ENCODE measurements around the gene GLRX2.

GLRX2 gene

DNA sequence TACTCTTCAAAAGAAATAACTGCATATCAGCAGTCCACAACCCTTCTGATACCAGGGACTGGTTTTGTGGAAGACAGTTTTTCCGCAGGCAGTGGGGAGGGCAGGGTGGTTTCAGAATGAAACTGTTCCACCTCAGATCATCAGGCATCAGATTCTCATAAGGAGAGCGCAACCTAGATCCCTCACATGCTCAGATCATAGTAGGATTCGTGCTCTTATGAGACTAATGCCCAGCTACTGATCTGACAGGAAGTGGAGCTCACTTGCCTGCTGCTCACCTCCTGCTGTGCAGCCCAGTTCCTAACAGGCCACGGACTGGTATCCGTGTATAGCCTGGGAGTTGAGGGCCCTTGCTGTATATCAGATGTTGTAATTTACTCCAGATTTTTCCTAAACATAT, 34.3 kb downstream of the GLRX2 start:
- H3K27me3 ChIP-seq (ENCODE audit: control insufficient read depth in 3 of 3, insufficient read depth in 3 of 3, low read depth in 1 of 3, low read length in 3 of 3), result no peaks in the 10 kb centered on the region
- no peak overlapping the region for H3K23ac ChIP-seq (ENCODE audit: low read depth, low read length, poor library complexity)
- no peak for DNase-seq (ENCODE audit: low spot score)
- H2BK15ac ChIP-seq (ENCODE audit: low read length), result no peak overlapping the region
- no peak overlapping the region for H3K4me3 ChIP-seq (ENCODE audit: low read length in 2 of 2)
- H3K27ac ChIP-seq (replicated peaks; ENCODE audit: low read length), result no peak overlapping the region
- H2AK5ac ChIP-seq (ENCODE audit: low read depth, low read length), result no peak overlapping the region
- no peak overlapping the region for H3K4me2 ChIP-seq (ENCODE audit: insufficient read depth, low read length, poor library complexity, severe bottlenecking)
- H4K91ac ChIP-seq (ENCODE audit: low read depth, low read length, poor library complexity), result no peak overlapping the region
- no peak overlapping the region for H3K9ac ChIP-seq (ENCODE audit: low read depth, low read length, poor library complexity)
- no peak overlapping the region for H2BK120ac ChIP-seq (ENCODE audit: low read depth, low read length)
- H4K8ac ChIP-seq (ENCODE audit: low read depth, low read length), result no peak overlapping the region
- WGBS, 2 donors (ENCODE audit: extremely low coverage in 2 of 2, insufficient read length in 2 of 2, insufficient replicate concordance in 1 of 2), result no CpG with 5 or more reads among the region's 5 CpGs
- no peak overlapping the region for H3K4ac ChIP-seq (ENCODE audit: low read length)
- peaks cover 4 to 56% of the 10 kb centered on the region in 2 donors for H3K36me3 ChIP-seq (replicated peaks in 1 of 2; ENCODE audit: control insufficient read depth in 2 of 2, insufficient read depth in 2 of 2, low read length in 2 of 2)
- no peak overlapping the region for H2BK12ac ChIP-seq (ENCODE audit: low read length)
- no peak overlapping the region for H3K14ac ChIP-seq (ENCODE audit: low read length)
- H3K4me1 ChIP-seq (ENCODE audit: control insufficient read depth in 2 of 2, insufficient read depth in 1 of 2, low read depth in 1 of 2, low read length in 2 of 2), result peaks cover 0 to 3% of the 10 kb centered on the region in 2 donors
- no peaks in the 10 kb centered on the region for H3K9me3 ChIP-seq (replicated peaks in 1 of 2; ENCODE audit: control insufficient read depth in 2 of 2, insufficient read depth in 1 of 2, low read depth in 1 of 2, low read length in 2 of 2)
- H3K18ac ChIP-seq (ENCODE audit: low read length), result no peak overlapping the region
- H2AFZ ChIP-seq (ENCODE audit: low read length), result no peak overlapping the region
- peaks cover 5% of the 10 kb centered on the region for H3K79me1 ChIP-seq (ENCODE audit: low read depth, low read length)
- no peak overlapping the region for H2BK5ac ChIP-seq (ENCODE audit: low read length)

DNA sequence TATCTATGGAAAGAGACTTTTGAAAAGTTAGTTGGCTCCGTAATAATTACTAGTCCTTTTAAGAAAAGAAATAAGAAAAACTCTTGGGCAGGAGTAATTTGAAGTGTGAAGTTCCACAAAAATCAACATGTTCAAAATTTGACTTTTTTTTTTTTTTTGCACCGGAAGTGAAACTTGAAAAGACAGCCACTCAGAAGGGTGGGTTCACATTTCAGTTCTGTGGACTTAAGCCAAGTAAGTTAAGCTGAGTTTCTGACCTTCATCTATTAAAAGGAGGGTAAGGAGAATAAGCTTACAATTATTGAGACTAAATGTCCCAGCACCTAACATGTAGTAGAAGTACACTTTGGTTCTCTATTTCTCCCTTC, 34.8 kb downstream of the GLRX2 start:
- Histone ChIP-seq H3K27ac (replicated peaks; ENCODE audit: low read length) (no peak overlapping the region), H3K4me1 (ENCODE audit: control insufficient read depth in 2 of 2, insufficient read depth in 1 of 2, low read depth in 1 of 2, low read length in 2 of 2) (peaks cover 0 to 3% of the 10 kb centered on the region in 2 donors), H2AFZ (ENCODE audit: low read length) (no peak overlapping the region), H3K4ac (ENCODE audit: low read length) (no peak overlapping the region), H3K4me2 (ENCODE audit: insufficient read depth, low read length, poor library complexity, severe bottlenecking) (no peak overlapping the region), H2AK5ac (ENCODE audit: low read depth, low read length) (no peak overlapping the region), H3K14ac (ENCODE audit: low read length) (no peak overlapping the region), H3K79me1 (ENCODE audit: low read depth, low read length) (peaks cover 5% of the 10 kb centered on the region), H2BK15ac (ENCODE audit: low read length) (no peak overlapping the region), H3K27me3 (ENCODE audit: control insufficient read depth in 3 of 3, insufficient read depth in 3 of 3, low read depth in 1 of 3, low read length in 3 of 3) (no peaks in the 10 kb centered on the region), H2BK12ac (ENCODE audit: low read length) (no peak overlapping the region), H3K4me3 (ENCODE audit: low read length in 2 of 2) (no peak overlapping the region), H2BK120ac (ENCODE audit: low read depth, low read length) (no peak overlapping the region), H3K23ac (ENCODE audit: low read depth, low read length, poor library complexity) (no peak overlapping the region), H4K91ac (ENCODE audit: low read depth, low read length, poor library complexity) (no peak overlapping the region), H4K8ac (ENCODE audit: low read depth, low read length) (no peak overlapping the region), H2BK5ac (ENCODE audit: low read length) (no peak overlapping the region), H3K9ac (ENCODE audit: low read depth, low read length, poor library complexity) (no peak overlapping the region), H3K18ac (ENCODE audit: low read length) (no peak overlapping the region), H3K9me3 (replicated peaks in 1 of 2; ENCODE audit: control insufficient read depth in 2 of 2, insufficient read depth in 1 of 2, low read depth in 1 of 2, low read length in 2 of 2) (no peaks in the 10 kb centered on the region), H3K36me3 (replicated peaks in 1 of 2; ENCODE audit: control insufficient read depth in 2 of 2, insufficient read depth in 2 of 2, low read length in 2 of 2) (peaks cover 4 to 50% of the 10 kb centered on the region in 2 donors)
- no CpG with 5 or more reads among the region's 2 CpGs for WGBS, 2 donors (ENCODE audit: extremely low coverage in 2 of 2, insufficient read length in 2 of 2, insufficient replicate concordance in 1 of 2)
- no peak for DNase-seq (ENCODE audit: low spot score)

DNA sequence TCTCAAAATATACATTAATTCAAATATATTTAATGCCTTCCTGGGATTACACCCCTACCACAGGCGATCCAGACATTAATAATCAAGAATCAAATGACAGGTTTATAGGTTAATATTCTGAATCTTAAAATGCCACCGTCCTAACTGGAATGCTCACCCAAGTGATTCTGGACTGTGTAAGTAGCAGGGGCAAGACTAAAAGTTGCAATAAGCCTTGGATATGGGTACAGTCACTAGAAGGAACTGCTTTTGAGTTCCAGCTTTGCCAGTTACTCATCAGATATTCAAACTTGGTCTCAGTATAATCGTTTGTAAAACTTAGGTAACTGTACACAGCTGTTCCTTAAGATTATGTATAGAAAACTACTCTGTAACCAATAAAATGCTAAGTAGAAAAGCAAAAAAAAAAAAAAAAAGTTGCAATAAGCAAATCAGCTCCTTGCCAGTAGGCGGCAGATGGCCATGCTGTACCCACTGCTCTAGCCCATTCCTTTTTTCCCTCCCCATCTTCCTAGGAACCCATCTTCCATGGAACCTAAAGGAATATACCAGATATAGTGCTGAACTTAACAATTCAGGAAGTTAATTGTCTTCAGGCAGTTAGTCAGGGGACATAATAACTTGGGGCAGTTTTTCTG, 35.3 kb downstream of the GLRX2 start:
- H3K27me3 ChIP-seq (ENCODE audit: control insufficient read depth in 3 of 3, insufficient read depth in 3 of 3, low read depth in 1 of 3, low read length in 3 of 3), result no peaks in the 10 kb centered on the region
- H3K79me1 ChIP-seq (ENCODE audit: low read depth, low read length), result peaks cover 5% of the 10 kb centered on the region
- H3K36me3 ChIP-seq (replicated peaks in 1 of 2; ENCODE audit: control insufficient read depth in 2 of 2, insufficient read depth in 2 of 2, low read length in 2 of 2), result peaks cover 4 to 47% of the 10 kb centered on the region in 2 donors
- H3K9me3 ChIP-seq (replicated peaks in 1 of 2; ENCODE audit: control insufficient read depth in 2 of 2, insufficient read depth in 1 of 2, low read depth in 1 of 2, low read length in 2 of 2), result no peaks in the 10 kb centered on the region
- no peak overlapping the region for H4K91ac ChIP-seq (ENCODE audit: low read depth, low read length, poor library complexity)
- no peak overlapping the region for H3K4ac ChIP-seq (ENCODE audit: low read length)
- H3K23ac ChIP-seq (ENCODE audit: low read depth, low read length, poor library complexity), result no peak overlapping the region
- H3K18ac ChIP-seq (ENCODE audit: low read length), result no peak overlapping the region
- no peak overlapping the region for H2AK5ac ChIP-seq (ENCODE audit: low read depth, low read length)
- no peak overlapping the region for H2BK5ac ChIP-seq (ENCODE audit: low read length)
- H4K8ac ChIP-seq (ENCODE audit: low read depth, low read length), result no peak overlapping the region
- no peak overlapping the region for H3K9ac ChIP-seq (ENCODE audit: low read depth, low read length, poor library complexity)
- H2AFZ ChIP-seq (ENCODE audit: low read length), result no peak overlapping the region
- H2BK12ac ChIP-seq (ENCODE audit: low read length), result no peak overlapping the region
- WGBS, 2 donors (ENCODE audit: extremely low coverage in 2 of 2, insufficient read length in 2 of 2, insufficient replicate concordance in 1 of 2), result no CpG with 5 or more reads among the region's 4 CpGs
- DNase-seq (ENCODE audit: low spot score), result no peak
- H3K4me1 ChIP-seq (ENCODE audit: control insufficient read depth in 2 of 2, insufficient read depth in 1 of 2, low read depth in 1 of 2, low read length in 2 of 2), result peaks cover 0 to 3% of the 10 kb centered on the region in 2 donors
- H3K14ac ChIP-seq (ENCODE audit: low read length), result no peak overlapping the region
- no peak overlapping the region for H2BK120ac ChIP-seq (ENCODE audit: low read depth, low read length)
- no peak overlapping the region for H3K4me3 ChIP-seq (ENCODE audit: low read length in 2 of 2)
- H2BK15ac ChIP-seq (ENCODE audit: low read length), result no peak overlapping the region
- no peak overlapping the region for H3K27ac ChIP-seq (replicated peaks; ENCODE audit: low read length)
- no peak overlapping the region for H3K4me2 ChIP-seq (ENCODE audit: insufficient read depth, low read length, poor library complexity, severe bottlenecking)

DNA sequence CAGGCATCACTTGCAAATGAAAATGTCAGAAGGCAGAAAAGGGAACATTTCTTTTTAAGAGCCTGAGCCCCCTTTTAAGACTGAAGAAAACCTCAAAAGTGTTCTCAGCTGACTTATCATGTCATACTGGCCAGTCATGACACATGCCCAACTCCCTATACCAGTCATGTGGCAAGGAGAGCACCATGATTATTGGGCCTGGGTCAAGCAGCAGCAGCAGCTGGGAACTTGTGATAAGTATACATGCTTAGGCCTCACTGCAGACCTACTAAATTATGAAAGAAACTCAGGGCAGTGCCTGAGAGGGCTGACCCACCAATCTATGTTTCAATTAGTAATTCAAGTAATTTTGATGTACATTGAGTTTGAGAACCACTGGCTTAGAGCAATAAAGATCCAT, 37.2 kb downstream of the GLRX2 start:
- Histone ChIP-seq H3K23ac (ENCODE audit: low read depth, low read length, poor library complexity) (no peak overlapping the region), H2AFZ (ENCODE audit: low read length) (no peak overlapping the region), H3K4me1 (ENCODE audit: control insufficient read depth in 2 of 2, insufficient read depth in 1 of 2, low read depth in 1 of 2, low read length in 2 of 2) (peaks cover 0 to 3% of the 10 kb centered on the region in 2 donors), H3K4me2 (ENCODE audit: insufficient read depth, low read length, poor library complexity, severe bottlenecking) (no peak overlapping the region), H3K4me3 (ENCODE audit: low read length in 2 of 2) (no peak overlapping the region), H3K27me3 (ENCODE audit: control insufficient read depth in 3 of 3, insufficient read depth in 3 of 3, low read depth in 1 of 3, low read length in 3 of 3) (no peaks in the 10 kb centered on the region), H4K8ac (ENCODE audit: low read depth, low read length) (no peak overlapping the region), H2AK5ac (ENCODE audit: low read depth, low read length) (no peak overlapping the region), H3K79me1 (ENCODE audit: low read depth, low read length) (peaks cover 3% of the 10 kb centered on the region), H3K9me3 (replicated peaks in 1 of 2; ENCODE audit: control insufficient read depth in 2 of 2, insufficient read depth in 1 of 2, low read depth in 1 of 2, low read length in 2 of 2) (peaks cover 0 to 1% of the 10 kb centered on the region in 2 donors), H3K36me3 (replicated peaks in 1 of 2; ENCODE audit: control insufficient read depth in 2 of 2, insufficient read depth in 2 of 2, low read length in 2 of 2) (peaks cover 3 to 41% of the 10 kb centered on the region in 2 donors), H3K4ac (ENCODE audit: low read length) (no peak overlapping the region), H2BK120ac (ENCODE audit: low read depth, low read length) (no peak overlapping the region), H3K18ac (ENCODE audit: low read length) (no peak overlapping the region), H2BK5ac (ENCODE audit: low read length) (no peak overlapping the region), H3K14ac (ENCODE audit: low read length) (no peak overlapping the region), H3K27ac (replicated peaks; ENCODE audit: low read length) (no peak overlapping the region), H2BK15ac (ENCODE audit: low read length) (no peak overlapping the region), H3K9ac (ENCODE audit: low read depth, low read length, poor library complexity) (no peak overlapping the region), H2BK12ac (ENCODE audit: low read length) (no peak overlapping the region), H4K91ac (ENCODE audit: low read depth, low read length, poor library complexity) (no peak overlapping the region)
- no peak for DNase-seq (ENCODE audit: low spot score)
